ENCODE data around the gene AFDN. TPM values are rescaled to one million over a fixed set of nuclear protein-coding genes. Genes with fewer than 3 reads are reported as not detected.

AFDN gene
- polyA plus RNA-seq, 1 experiment = 20.4 TPM

GRCh38 chr6:167936051-167936450 lies 109.3 kb downstream of the AFDN start:
- POLR2A ChIA-PET = interaction anchor here (0.7 kb wide), 1 partner anchor 96 kb away, joined by 3 read pairs; no protein-coding TSS in a partner anchor
- Histone ChIP-seq H3K36me3 (ENCODE audit: control insufficient read depth, insufficient read depth, low read length) (no peaks in the 10 kb centered on the region; the same call in 1 of the 2 replicates), H3K4me3 (ENCODE audit: low read depth, low read length) (no peak overlapping the region), H3K27me3 (ENCODE audit: control insufficient read depth, insufficient read depth, low read length) (no peaks in the 10 kb centered on the region)
- CTCF ChIA-PET = interaction anchor here (1.0 kb wide), 1 partner anchor 96 kb away, joined by 4 read pairs; no protein-coding TSS in a partner anchor
- TF ChIP-seq, protein P1, sequence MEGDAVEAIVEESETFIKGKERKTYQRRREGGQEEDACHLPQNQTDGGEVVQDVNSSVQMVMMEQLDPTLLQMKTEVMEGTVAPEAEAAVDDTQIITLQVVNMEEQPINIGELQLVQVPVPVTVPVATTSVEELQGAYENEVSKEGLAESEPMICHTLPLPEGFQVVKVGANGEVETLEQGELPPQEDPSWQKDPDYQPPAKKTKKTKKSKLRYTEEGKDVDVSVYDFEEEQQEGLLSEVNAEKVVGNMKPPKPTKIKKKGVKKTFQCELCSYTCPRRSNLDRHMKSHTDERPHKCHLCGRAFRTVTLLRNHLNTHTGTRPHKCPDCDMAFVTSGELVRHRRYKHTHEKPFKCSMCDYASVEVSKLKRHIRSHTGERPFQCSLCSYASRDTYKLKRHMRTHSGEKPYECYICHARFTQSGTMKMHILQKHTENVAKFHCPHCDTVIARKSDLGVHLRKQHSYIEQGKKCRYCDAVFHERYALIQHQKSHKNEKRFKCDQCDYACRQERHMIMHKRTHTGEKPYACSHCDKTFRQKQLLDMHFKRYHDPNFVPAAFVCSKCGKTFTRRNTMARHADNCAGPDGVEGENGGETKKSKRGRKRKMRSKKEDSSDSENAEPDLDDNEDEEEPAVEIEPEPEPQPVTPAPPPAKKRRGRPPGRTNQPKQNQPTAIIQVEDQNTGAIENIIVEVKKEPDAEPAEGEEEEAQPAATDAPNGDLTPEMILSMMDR (IDR thresholded peaks at IDR 0.05; ENCODE audit: insufficient read depth, low read depth, low read length) = no peak
- no peak for DNase-seq (ENCODE audit: low read depth)

- no peak for DNase-seq (ENCODE audit: low read depth)
- ChIA-PET POLR2A (no interaction called here), CTCF (no interaction called here)
- no peaks in the 10 kb centered on the region for H3K27me3 ChIP-seq (ENCODE audit: control insufficient read depth, insufficient read depth, low read length)
- H3K36me3 ChIP-seq (ENCODE audit: control insufficient read depth, insufficient read depth, low read length) = no peaks in the 10 kb centered on the region; the same call in 1 of the 2 replicates
- no peak overlapping the region for H3K4me3 ChIP-seq (ENCODE audit: low read depth, low read length)
- TF ChIP-seq, protein P1 (IDR thresholded peaks at IDR 0.05; ENCODE audit: insufficient read depth, low read depth, low read length) = no peak
Observed at GRCh38 chr6:167937301-167937700, 110.6 kb downstream of the AFDN start.

- Histone ChIP-seq H3K4me3 (ENCODE audit: low read depth, low read length) (no peak overlapping the region), H3K36me3 (ENCODE audit: control insufficient read depth, insufficient read depth, low read length) (no peaks in the 10 kb centered on the region; the same call in 1 of the 2 replicates), H3K27me3 (ENCODE audit: control insufficient read depth, insufficient read depth, low read length) (no peaks in the 10 kb centered on the region)
- ChIA-PET CTCF (no interaction called here), POLR2A (no interaction called here)
- no peak for DNase-seq (ENCODE audit: low read depth)
- TF ChIP-seq, protein P1 (IDR thresholded peaks at IDR 0.05; ENCODE audit: insufficient read depth, low read depth, low read length) = no peak
Observed at GRCh38 chr6:167937948-167938911, 111.5 kb downstream of the AFDN start.

GRCh38 chr6:167941822-167942221 lies 115.1 kb downstream of the AFDN start:
- CTCF ChIA-PET = no interaction called here

GRCh38 chr6:167944130-167944529 lies 117.4 kb downstream of the AFDN start:
- DNase-seq (ENCODE audit: low read depth) = no peak
- TF ChIP-seq, protein P1 (IDR thresholded peaks at IDR 0.05; ENCODE audit: insufficient read depth, low read depth, low read length) = no peak
- ChIA-PET POLR2A (no interaction called here), CTCF (interaction anchor here (0.7 to 1.2 kb wide), 2 partner anchors 35 to 228 kb away, joined by 3 to 5 read pairs; no protein-coding TSS in a partner anchor)
- no peaks in the 10 kb centered on the region for H3K27me3 ChIP-seq (ENCODE audit: control insufficient read depth, insufficient read depth, low read length)
- peaks cover 3% of the 10 kb centered on the region; the same call in 1 of the 2 replicates for H3K36me3 ChIP-seq (ENCODE audit: control insufficient read depth, insufficient read depth, low read length)
- H3K4me3 ChIP-seq (ENCODE audit: low read depth, low read length) = no peak overlapping the region

More at GRCh38 chr6:167941822-167942221, 115.1 kb downstream of the AFDN start:
- POLR2A ChIA-PET = no interaction called here
- no peak overlapping the region for H3K4me3 ChIP-seq (ENCODE audit: low read depth, low read length)
- TF ChIP-seq, protein P1 (IDR thresholded peaks at IDR 0.05; ENCODE audit: insufficient read depth, low read depth, low read length) = no peak
- no peaks in the 10 kb centered on the region for H3K27me3 ChIP-seq (ENCODE audit: control insufficient read depth, insufficient read depth, low read length)
- H3K36me3 ChIP-seq (ENCODE audit: control insufficient read depth, insufficient read depth, low read length) = peaks cover 3% of the 10 kb centered on the region; the same call in 1 of the 2 replicates
- DNase-seq (ENCODE audit: low read depth) = no peak
